MM.1S (cell line): ENCODE data around the gene LRRC43.

ENCODE experiments used
- DNase-seq: peaks from one replicate; pipeline ENCODE4 v3.0.0-alpha.2; 2015
- H2AFZ ChIP-seq: fragments of 300-600 bp; sonication (generic); 2 replicates; pipeline ENCODE4 v1.6.0; 2016; ENCODE audit warnings: antibody characterized with exemption, low read length
- H3F3A ChIP-seq: fragments of 300-600 bp; sonication (generic); 2 replicates; pipeline ENCODE4 v1.6.1; 2016; ENCODE audit warnings: mild to moderate bottlenecking, antibody characterized with exemption, low read length, moderate library complexity, mixed read lengths; ENCODE audit not compliant: insufficient read depth
- H3K27ac ChIP-seq: fragments of 300-600 bp; sonication (generic); 2 replicates; pipeline ENCODE4 v1.5.1; 2016; ENCODE audit warnings: mild to moderate bottlenecking, low read length
- H3K27me3 ChIP-seq: fragments of 300-600 bp; sonication (generic); replicated peaks from 2 replicates; pipeline ENCODE4 v1.6.0; 2016; ENCODE audit warnings: low read length; ENCODE audit not compliant: insufficient read depth
- H3K36me3 ChIP-seq: fragments of 300-600 bp; sonication (generic); replicated peaks from 2 replicates; pipeline ENCODE4 v1.6.1; 2016; ENCODE audit warnings: mild to moderate bottlenecking, low read length, mixed read lengths; ENCODE audit not compliant: insufficient read depth
- H3K4me1 ChIP-seq: fragments of 300-600 bp; sonication (generic); 2 replicates; pipeline ENCODE4 v1.6.1; 2016; ENCODE audit warnings: low read length, mixed read lengths
- H3K4me2 ChIP-seq: fragments of 300-600 bp; sonication (generic); 2 replicates; pipeline ENCODE4 v1.6.0; 2016; ENCODE audit warnings: low read depth, low read length
- H3K4me3 ChIP-seq: fragments of 300-600 bp; sonication (generic); 2 replicates; pipeline ENCODE4 v1.5.1; 2016; ENCODE audit warnings: low read length, mixed read lengths
- H3K79me2 ChIP-seq: fragments of 300-600 bp; sonication (generic); 2 replicates; pipeline ENCODE4 v1.6.1; 2016; ENCODE audit warnings: mixed run types, low read length, mixed read lengths
- H3K9ac ChIP-seq: fragments of 300-600 bp; sonication (generic); 2 replicates; pipeline ENCODE4 v1.6.1; 2016; ENCODE audit warnings: low read length, mixed read lengths
- H3K9me2 ChIP-seq: fragments of 300-600 bp; sonication (generic); replicated peaks from 2 replicates; pipeline ENCODE4 v1.6.1; 2016; ENCODE audit warnings: mild to moderate bottlenecking, low read length, mixed read lengths; ENCODE audit not compliant: insufficient read depth
- H3K9me3 ChIP-seq: fragments of 300-600 bp; sonication (generic); replicated peaks from 2 replicates; pipeline ENCODE4 v1.6.1; 2016; ENCODE audit warnings: mild to moderate bottlenecking, low read length, mixed read lengths; ENCODE audit not compliant: insufficient read depth
- H4K20me1 ChIP-seq: fragments of 300-600 bp; sonication (generic); 2 replicates; pipeline ENCODE4 v1.6.1; 2016; ENCODE audit warnings: mild to moderate bottlenecking, low read length, moderate library complexity, mixed read lengths; ENCODE audit not compliant: insufficient read depth
- CTCF ChIP-seq: fragments of 300-600 bp; sonication (generic); IDR thresholded peaks from 2 replicates; pipeline ENCODE4 v1.5.1; 2016; ENCODE audit warnings: antibody characterized with exemption, low read length, mixed read lengths
- EZH2 ChIP-seq: fragments of 300-600 bp; sonication (generic); optimal IDR thresholded peaks from 2 replicates; pipeline ENCODE3; 2017; ENCODE audit warnings: low read depth, mild to moderate bottlenecking, antibody characterized with exemption, low read length, mixed read lengths
- EZH2phosphoT487 ChIP-seq: fragments of 300-600 bp; sonication (generic); IDR thresholded peaks from 2 replicates; pipeline ENCODE4 v1.6.1; 2018; ENCODE audit warnings: antibody characterized with exemption, low read length

LRRC43 gene

GRCh38 chr12:122137229-122137628 is 45.7 kb upstream of the LRRC43 start:
- no peaks in the 10 kb centered on the region for H3K9me2 ChIP-seq
- H3K36me3 ChIP-seq = no peaks in the 10 kb centered on the region
- no peak overlapping the region for H3K4me3 ChIP-seq
- H3K4me1 ChIP-seq = no peaks in the 10 kb centered on the region
- H3K79me2 ChIP-seq = no peaks in the 10 kb centered on the region
- no peak overlapping the region for H3K27ac ChIP-seq
- H3F3A ChIP-seq = no peaks in the 10 kb centered on the region
- no peak overlapping the region for H3K4me2 ChIP-seq
- H3K27me3 ChIP-seq = no peaks in the 10 kb centered on the region
- no peak overlapping the region for H2AFZ ChIP-seq
- DNase-seq = no peak
- no peak for TF ChIP-seq CTCF
- no peak for TF ChIP-seq EZH2
- no peak for TF ChIP-seq EZH2phosphoT487
- H3K9me3 ChIP-seq = no peaks in the 10 kb centered on the region
- no peak overlapping the region for H3K9ac ChIP-seq
- H4K20me1 ChIP-seq = no peaks in the 10 kb centered on the region

- no peak overlapping the region for H3K27ac ChIP-seq
Measured at GRCh38 chr12:122137681-122138080, 45.2 kb upstream of the LRRC43 start.

GRCh38 chr12:122138181-122138580 is 44.7 kb upstream of the LRRC43 start:
- H3K36me3 ChIP-seq = no peaks in the 10 kb centered on the region
- no peaks in the 10 kb centered on the region for H3K79me2 ChIP-seq
- no peaks in the 10 kb centered on the region for H4K20me1 ChIP-seq
- no peaks in the 10 kb centered on the region for H3F3A ChIP-seq
- H3K9me2 ChIP-seq = no peaks in the 10 kb centered on the region
- no peaks in the 10 kb centered on the region for H3K27me3 ChIP-seq
- H3K4me2 ChIP-seq = no peak overlapping the region
- H3K4me1 ChIP-seq = no peaks in the 10 kb centered on the region
- no peak overlapping the region for H3K9ac ChIP-seq
- no peak overlapping the region for H2AFZ ChIP-seq
- no peaks in the 10 kb centered on the region for H3K9me3 ChIP-seq
- no peak overlapping the region for H3K4me3 ChIP-seq
- H3K27ac ChIP-seq = no peak overlapping the region
- no peak for DNase-seq
- no peak for TF ChIP-seq EZH2phosphoT487
- TF ChIP-seq CTCF = no peak
- no peak for TF ChIP-seq EZH2

More at GRCh38 chr12:122137681-122138080, 45.2 kb upstream of the LRRC43 start:
- Histone ChIP-seq H3K9me3 (no peaks in the 10 kb centered on the region), H3K4me2 (no peak overlapping the region), H3F3A (no peaks in the 10 kb centered on the region), H3K36me3 (no peaks in the 10 kb centered on the region), H3K9me2 (no peaks in the 10 kb centered on the region), H3K4me3 (no peak overlapping the region), H3K27me3 (no peaks in the 10 kb centered on the region), H3K4me1 (no peaks in the 10 kb centered on the region), H3K79me2 (no peaks in the 10 kb centered on the region), H4K20me1 (no peaks in the 10 kb centered on the region), H3K9ac (no peak overlapping the region), H2AFZ (no peak overlapping the region)
- TF ChIP-seq EZH2phosphoT487 (no peak), CTCF (no peak)
- DNase-seq = no peak
